Measurements from ENCODE around the gene EFL1. TPM values are rescaled to one million over a fixed set of nuclear protein-coding genes. Genes with fewer than 3 reads are reported as not detected.
"Not testable (repeated sequence)": the region's sequence is repeated elsewhere in the genome, so short reads cannot be mapped to it uniquely, and the experiment has no call there.

EFL1 gene
- total and polyA plus RNA-seq, 4 donors: 3.2 to 10.1 (median 6.1) TPM

GRCh38 chr15:82192394-82192793 is 70.1 kb downstream of the EFL1 start:
- H3K9me3 ChIP-seq (ENCODE audit: control insufficient read depth in 4 of 4, low read length in 3 of 4); H3K4me1 ChIP-seq (ENCODE audit: control insufficient read depth in 4 of 4, insufficient read depth in 4 of 4, low read length in 3 of 4); DNase-seq (ENCODE audit: low spot score); H3K36me3 ChIP-seq (ENCODE audit: control insufficient read depth in 4 of 4, insufficient read depth in 3 of 4, low read depth in 1 of 4, low read length in 3 of 4); H3K27ac ChIP-seq (ENCODE audit: low read depth in 1 of 2, low read length in 2 of 2); H3K27me3 ChIP-seq (ENCODE audit: control insufficient read depth in 4 of 4, insufficient read depth in 4 of 4, low read length in 3 of 4); H3K4me3 ChIP-seq (ENCODE audit: low read depth in 1 of 3, low read length in 3 of 3); H3K9ac ChIP-seq (ENCODE audit: low read depth in 1 of 2, low read length in 2 of 2): not testable (repeated sequence)
- 97% methylated on average over 4 of the region's 4 CpGs for WGBS

GRCh38 chr15:82186719-82187406 is 75.7 kb downstream of the EFL1 start:
- Histone ChIP-seq H3K4me3 (ENCODE audit: low read depth in 1 of 3, low read length in 3 of 3) (no peak overlapping the region), H3K9ac (ENCODE audit: low read depth in 1 of 2, low read length in 2 of 2) (no peak overlapping the region), H3K27me3 (ENCODE audit: control insufficient read depth in 4 of 4, insufficient read depth in 4 of 4, low read length in 3 of 4) (no peaks in the 10 kb centered on the region), H3K4me1 (ENCODE audit: control insufficient read depth in 4 of 4, insufficient read depth in 4 of 4, low read length in 3 of 4) (peaks cover 0 to 9% (median 4%) of the 10 kb centered on the region in 4 donors), H3K27ac (ENCODE audit: low read depth in 1 of 2, low read length in 2 of 2) (no peak overlapping the region), H3K9me3 (ENCODE audit: control insufficient read depth in 4 of 4, low read length in 3 of 4) (no peaks in the 10 kb centered on the region), H3K36me3 (ENCODE audit: control insufficient read depth in 4 of 4, insufficient read depth in 3 of 4, low read depth in 1 of 4, low read length in 3 of 4) (no peaks in the 10 kb centered on the region)
- no peak for TF ChIP-seq HNF4A (conservative IDR thresholded peaks at IDR 0.05)
- TF ChIP-seq NR2F2 (IDR thresholded peaks at IDR 0.05): no peak
- WGBS: 88% methylated on average over 6 of the region's 6 CpGs
- DNase-seq (ENCODE audit: low spot score): no peak

GRCh38 chr15:82186161-82186560 is 76.4 kb downstream of the EFL1 start:
- no peak overlapping the region for H3K4me3 ChIP-seq (ENCODE audit: low read depth in 1 of 3, low read length in 3 of 3)
- H3K27me3 ChIP-seq (ENCODE audit: control insufficient read depth in 4 of 4, insufficient read depth in 4 of 4, low read length in 3 of 4): no peaks in the 10 kb centered on the region
- no peak overlapping the region for H3K9ac ChIP-seq (ENCODE audit: low read depth in 1 of 2, low read length in 2 of 2)
- 95% methylated on average over 2 of the region's 2 CpGs for WGBS
- H3K27ac ChIP-seq (ENCODE audit: low read depth in 1 of 2, low read length in 2 of 2): no peak overlapping the region
- no peak for TF ChIP-seq SP1 (IDR thresholded peaks at IDR 0.05)
- TF ChIP-seq FOXA2 (IDR thresholded peaks at IDR 0.05): no peak
- no peak for TF ChIP-seq REST (IDR thresholded peaks at IDR 0.05)
- TF ChIP-seq MAX (IDR thresholded peaks at IDR 0.05): no peak
- TF ChIP-seq YY1 (IDR thresholded peaks at IDR 0.05): no peak
- no peak for TF ChIP-seq RXRA (IDR thresholded peaks at IDR 0.05)
- no peak for TF ChIP-seq HNF4A (conservative IDR thresholded peaks at IDR 0.05)
- no peak for TF ChIP-seq CTCF (IDR thresholded peaks at IDR 0.05; ENCODE audit: low read depth, low read length, missing input control)
- TF ChIP-seq EGR1 (IDR thresholded peaks at IDR 0.05; ENCODE audit: low read depth in 2 of 2): no peak
- peaks cover 0 to 9% (median 4%) of the 10 kb centered on the region in 4 donors for H3K4me1 ChIP-seq (ENCODE audit: control insufficient read depth in 4 of 4, insufficient read depth in 4 of 4, low read length in 3 of 4)
- no peaks in the 10 kb centered on the region for H3K9me3 ChIP-seq (ENCODE audit: control insufficient read depth in 4 of 4, low read length in 3 of 4)
- no peak for DNase-seq (ENCODE audit: low spot score)
- no peaks in the 10 kb centered on the region for H3K36me3 ChIP-seq (ENCODE audit: control insufficient read depth in 4 of 4, insufficient read depth in 3 of 4, low read depth in 1 of 4, low read length in 3 of 4)

Data from liver (tissue), 9 donors.